GM13976 (cell line): Measurements from ENCODE around the gene EIF1B.

Source experiments
- DNase-seq: peaks from one replicate; pipeline ENCODE4 v3.0.0; 2012; ENCODE audit warnings: low spot score
- in situ Hi-C: fragments of 300-500 bp; cut with MboI; formaldehyde crosslinking; loops from one replicate; pipeline ENCODE4 v1.12.0; 2022; ENCODE audit warnings: low sequenced_read_pairs, mixed read lengths, inconsistent platforms; ENCODE audit not compliant: unreplicated experiment
- TF ChIP-seq, protein P1 (sequence below): IDR thresholded peaks from 2 replicates; pipeline ENCODE4 v1.5.1; 2012; ENCODE audit warnings: borderline replicate concordance, mild to moderate bottlenecking; ENCODE audit not compliant: insufficient read depth; ENCODE audit errors: extremely low read depth, missing control alignments, control extremely low read depth

EIF1B gene

DNA sequence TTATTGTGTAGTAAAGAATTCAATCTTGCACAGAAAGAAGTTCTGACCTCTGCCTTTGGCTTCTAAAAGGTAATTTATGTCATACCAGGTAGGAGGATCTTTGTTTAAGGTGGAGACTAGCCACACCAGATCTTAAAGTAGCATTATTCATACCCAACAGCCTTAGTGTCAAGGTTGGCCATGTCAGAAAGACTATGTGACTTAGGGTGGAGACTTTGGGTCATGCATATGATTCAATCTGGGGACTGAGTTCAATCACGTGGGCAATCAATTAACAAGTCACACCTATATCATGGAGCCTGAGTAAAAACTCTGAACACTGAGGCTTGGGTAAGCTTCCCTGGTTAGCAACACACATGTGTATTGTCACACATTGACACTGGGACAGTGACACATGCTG is 48.9 kb downstream of the EIF1B start:
- no peak for DNase-seq
- TF ChIP-seq, protein P1, sequence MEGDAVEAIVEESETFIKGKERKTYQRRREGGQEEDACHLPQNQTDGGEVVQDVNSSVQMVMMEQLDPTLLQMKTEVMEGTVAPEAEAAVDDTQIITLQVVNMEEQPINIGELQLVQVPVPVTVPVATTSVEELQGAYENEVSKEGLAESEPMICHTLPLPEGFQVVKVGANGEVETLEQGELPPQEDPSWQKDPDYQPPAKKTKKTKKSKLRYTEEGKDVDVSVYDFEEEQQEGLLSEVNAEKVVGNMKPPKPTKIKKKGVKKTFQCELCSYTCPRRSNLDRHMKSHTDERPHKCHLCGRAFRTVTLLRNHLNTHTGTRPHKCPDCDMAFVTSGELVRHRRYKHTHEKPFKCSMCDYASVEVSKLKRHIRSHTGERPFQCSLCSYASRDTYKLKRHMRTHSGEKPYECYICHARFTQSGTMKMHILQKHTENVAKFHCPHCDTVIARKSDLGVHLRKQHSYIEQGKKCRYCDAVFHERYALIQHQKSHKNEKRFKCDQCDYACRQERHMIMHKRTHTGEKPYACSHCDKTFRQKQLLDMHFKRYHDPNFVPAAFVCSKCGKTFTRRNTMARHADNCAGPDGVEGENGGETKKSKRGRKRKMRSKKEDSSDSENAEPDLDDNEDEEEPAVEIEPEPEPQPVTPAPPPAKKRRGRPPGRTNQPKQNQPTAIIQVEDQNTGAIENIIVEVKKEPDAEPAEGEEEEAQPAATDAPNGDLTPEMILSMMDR: no peak
- in situ Hi-C loops: no loop called here
